Stimulated activated CD8-positive, alpha-beta memory T cell treated with anti-CD3 and anti-CD28 coated beads, Interleukin-15, amount 100 ng/mL, for 4 hours (primary cell): ENCODE results near the gene TCF25.

Experiments
- DNase-seq, 2 donors: peaks; one replicate each; pipeline ENCODE4 v3.0.0-alpha.2; 2020; ENCODE audit warnings: low read depth in 2 of 2

Gene TCF25

DNA sequence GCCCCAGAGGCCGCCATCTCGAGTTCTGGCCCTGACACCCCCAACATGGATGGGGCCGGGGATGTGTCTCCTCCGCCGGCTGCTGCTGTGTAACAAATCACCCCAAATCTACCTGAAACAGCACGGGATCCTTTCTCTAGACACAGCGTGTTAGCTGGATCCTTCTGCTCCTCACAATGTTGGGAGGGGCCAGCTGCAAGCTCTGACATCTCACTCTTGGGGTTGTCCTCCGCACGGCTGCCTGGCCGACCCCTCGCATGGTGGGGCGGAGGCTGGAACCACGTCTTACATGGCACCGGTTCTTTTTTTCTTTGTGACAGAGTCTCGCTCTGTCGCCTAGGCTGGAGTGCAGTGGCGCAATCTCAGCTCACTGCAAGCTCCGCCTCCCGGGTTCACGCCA is 63.6 kb downstream of the TCF25 start:
- no peak for DNase-seq

DNA sequence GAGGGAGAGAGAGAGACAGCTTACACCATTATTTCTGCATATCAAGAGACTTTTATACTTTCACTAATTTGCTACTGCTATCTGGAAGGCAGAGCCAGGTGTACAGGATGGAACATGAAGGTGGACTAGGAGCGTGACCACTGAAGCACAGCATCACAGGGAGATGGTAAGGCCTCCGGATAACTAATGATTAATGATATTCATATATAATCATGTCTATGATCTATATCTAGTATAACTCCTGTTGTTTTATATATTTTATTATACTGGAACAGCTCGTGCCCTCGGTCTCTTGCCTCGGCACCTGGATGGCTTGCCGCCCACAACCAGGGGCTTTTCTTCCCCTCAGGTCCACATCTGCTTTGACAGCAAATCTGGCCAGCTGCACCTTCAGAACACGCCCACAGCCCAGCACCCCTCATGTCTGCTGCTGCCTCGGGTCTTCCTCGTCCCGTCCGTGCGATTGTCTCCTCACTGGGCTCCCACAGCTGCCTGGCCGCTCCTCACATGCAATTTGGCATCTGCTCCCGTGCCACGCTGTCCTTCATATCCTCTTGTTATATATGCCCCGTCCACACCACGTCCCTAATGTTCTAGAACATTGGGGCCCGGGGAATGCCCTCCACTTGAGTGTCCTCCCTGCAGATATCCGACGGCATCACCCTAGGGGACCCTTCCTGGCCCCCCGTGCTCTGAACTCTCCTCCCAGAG is 64.9 kb downstream of the TCF25 start:
- no peak for DNase-seq

DNA sequence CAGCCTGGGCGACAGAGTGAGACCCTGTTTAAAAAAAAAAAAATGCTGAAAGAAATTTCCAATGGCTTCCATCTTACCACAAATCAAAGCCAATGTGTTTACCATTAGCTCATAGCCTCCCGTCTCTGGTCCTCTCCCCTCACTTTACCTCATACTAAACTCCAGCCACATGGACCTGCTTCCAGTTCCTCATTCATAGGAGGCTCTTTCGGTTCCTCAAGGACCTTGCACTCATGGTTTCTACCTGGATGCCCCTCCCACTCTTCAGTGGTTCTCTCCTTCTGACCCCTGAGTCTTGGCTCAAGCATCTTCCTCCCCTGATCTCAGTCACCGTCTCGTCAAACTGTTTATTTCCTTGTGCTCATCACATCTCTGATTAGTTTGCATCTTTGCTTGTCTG is 71.4 kb downstream of the TCF25 start:
- no peak for DNase-seq

DNA sequence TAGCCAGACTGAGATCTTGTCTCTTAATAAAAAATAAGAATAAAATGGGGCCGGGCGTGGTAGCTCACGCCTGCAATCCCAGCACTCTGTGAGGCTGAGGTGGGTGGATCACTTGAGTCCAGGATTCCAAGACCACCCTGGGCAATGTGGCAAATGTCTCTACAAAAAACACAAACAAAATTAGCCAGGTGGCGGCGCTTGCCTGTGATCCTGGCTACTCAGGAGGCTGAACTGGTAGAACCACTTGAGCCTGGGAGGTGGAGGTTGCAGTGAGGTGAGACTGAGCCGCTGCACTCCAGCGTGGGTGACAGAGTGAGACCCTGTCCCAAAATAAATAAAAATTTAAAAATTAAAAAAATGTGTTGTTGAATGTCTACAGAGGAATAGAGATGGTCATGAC is 72.3 kb downstream of the TCF25 start:
- no peak for DNase-seq

DNA sequence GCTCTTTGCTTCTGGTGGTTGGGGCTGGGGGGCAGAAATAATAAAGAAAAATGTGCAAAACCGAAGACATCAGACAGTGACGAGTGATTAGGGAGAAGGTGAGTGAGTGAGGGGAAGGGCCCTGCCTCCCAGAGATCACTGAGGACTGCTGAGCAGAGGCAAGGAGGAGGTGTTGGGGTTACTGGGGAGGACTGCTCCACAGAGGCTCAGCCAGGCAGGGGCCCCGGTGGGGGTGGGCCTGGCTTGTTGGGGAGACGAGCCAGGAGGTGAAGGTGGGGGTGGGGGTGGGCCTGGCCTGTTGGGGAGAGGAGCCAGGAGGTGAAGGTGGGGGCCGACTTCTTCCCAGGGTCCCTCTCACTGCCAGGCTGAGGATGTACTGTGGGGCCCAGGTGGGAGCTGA is 73.1 kb downstream of the TCF25 start:
- DNase-seq, result no peak

- no peak for DNase-seq
Measured at GRCh38 chr16:89949121-89949742, 75.8 kb downstream of the TCF25 start.

DNA sequence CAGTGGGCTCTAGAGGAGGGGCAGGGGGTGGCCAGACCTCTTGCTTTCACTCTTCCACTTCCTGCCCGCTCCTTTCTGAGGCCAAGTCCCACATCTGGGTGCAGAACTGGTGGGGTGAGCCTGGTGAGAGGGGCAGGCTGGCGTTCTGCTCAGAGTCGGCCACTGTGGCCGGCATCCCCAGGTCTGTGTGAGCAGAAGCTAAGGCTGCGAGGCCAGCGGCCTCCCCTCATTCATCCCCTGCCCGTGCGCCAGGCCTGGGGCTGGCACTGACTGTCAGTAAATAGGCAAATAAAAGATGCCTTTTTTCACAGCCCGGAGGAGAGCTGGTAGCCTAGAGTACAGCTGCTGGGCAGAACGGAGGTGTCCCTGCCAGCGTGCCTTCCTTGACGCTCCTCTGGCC is 76.4 kb downstream of the TCF25 start:
- no peak for DNase-seq

DNA sequence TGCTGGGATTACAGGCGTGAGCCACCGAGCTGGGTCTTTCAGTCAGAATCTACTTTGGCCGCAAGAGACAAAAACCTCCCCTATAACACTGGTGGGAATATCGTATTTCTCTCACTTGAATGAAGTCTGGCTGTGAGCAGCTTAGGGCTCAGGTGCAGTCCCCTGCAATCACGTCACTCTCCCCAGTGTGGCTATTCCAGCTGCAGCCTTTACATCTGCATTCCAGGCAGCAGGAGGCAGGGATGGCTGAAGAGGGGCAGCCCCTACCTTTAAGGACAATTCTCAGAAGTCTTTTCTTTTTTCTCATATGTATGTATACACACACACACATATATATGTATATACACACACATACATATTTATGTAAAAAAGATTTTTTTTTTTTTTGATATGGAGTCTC is 78.1 kb downstream of the TCF25 start:
- no peak for DNase-seq

DNA sequence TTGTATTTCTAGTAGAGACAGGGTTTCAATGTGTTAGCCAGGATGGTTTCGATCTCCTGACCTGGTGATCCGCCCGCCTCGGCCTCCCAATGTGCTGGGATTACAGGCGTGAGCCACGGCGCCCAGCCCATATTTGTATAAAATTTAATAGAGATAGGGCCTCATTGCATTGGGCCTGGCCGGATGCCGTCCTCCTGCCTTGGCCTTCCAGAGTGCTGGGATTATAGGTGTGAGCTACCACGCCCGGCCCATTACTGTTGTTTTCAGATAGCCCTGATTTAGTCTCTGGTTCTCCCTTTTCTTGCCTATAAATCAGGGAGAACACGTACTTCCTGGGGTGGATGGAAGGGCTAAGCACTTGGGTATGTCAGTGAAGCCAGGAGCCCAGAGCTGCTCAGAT is 78.7 kb downstream of the TCF25 start:
- no peak for DNase-seq

DNA sequence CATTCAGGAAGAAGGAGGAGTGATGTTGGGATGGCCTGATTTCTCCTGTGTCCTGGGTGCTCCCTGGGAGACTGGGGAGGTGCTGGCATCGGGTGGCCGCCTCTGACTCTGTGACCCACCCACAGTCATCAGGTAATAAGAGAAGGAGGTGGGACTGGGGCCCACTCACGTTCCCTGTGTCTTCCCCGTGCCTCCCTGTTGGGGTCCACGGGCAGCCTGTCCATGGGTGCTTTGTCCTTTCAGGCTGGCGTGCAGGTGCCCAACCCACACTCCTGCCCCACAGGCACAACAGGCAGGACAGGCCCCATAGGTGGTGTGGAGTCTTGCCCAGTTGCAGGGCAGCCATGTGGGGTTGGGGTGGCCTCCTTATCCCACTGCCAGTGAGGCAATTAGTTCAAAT is 79.2 kb downstream of the TCF25 start:
- DNase-seq, result no peak

- DNase-seq, result no peak
Measured at GRCh38 chr16:89953671-89954406, 80.4 kb downstream of the TCF25 start.

- no peak for DNase-seq
Measured at GRCh38 chr16:89954462-89954861, 81.1 kb downstream of the TCF25 start.

GRCh38 chr16:89955001-89955685 is 81.8 kb downstream of the TCF25 start:
- no peak for DNase-seq

DNA sequence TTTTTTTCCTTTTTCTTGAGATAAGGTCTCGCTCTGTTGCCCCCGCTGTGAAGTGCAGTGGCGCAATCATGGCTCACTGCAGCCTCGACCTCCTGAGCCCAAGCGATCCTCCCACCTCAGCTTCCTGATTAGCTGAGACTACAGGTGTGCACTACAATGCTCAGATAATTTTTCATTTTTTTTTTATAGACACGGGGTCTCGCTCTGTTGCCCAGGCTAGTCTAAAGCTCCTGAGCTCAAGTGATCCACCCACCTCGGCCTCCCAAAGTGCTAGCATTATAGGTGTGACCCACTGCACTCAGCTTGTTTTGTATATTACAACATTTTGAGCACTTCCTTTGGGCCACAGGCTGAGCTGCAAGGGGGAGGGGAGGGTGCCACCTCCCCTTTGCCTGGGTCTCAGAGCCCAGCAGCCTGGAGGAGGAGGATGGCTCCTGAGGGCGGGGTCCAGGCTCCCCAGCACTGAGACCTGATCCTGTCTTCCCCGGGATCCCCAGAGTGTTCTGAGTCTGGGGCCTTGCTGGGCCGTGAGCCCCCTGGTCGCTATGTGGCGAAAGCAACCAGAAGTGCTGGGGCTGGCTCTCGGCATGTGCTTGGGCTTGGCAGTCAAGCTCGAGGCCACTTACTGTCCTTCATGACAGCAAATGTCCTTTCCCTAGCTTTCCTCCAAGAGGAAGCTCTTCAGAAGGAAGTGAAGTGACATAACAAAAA is 83.3 kb downstream of the TCF25 start:
- no peak for DNase-seq

DNA sequence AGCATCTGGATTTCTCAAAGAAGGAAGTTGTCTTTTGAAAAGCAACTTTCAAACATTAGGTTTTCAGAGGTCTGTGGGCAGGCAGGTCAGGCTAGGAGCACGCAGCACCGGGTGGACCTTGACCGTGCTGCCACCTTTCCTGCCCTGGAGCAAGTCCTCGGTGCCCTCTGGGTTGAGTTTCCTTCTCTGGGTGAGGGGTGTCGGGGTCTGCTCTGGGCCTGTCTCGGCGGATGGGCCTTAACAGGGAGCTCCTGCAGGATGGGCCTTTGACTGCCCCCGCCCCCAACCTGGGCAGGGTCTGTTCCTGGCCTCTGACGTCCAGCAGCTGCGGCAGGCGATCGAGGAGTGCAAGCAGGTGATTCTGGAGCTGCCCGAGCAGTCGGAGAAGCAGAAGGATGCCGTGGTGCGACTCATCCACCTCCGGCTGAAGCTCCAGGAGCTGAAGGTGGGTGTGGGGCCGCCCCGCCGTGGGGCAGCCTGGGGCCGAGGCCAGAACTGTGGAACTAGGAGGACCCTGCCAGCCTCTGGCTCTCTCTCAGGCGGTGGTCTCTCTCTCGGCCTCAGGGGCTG is 83.9 kb downstream of the TCF25 start:
- DNase-seq, result no peak

DNA sequence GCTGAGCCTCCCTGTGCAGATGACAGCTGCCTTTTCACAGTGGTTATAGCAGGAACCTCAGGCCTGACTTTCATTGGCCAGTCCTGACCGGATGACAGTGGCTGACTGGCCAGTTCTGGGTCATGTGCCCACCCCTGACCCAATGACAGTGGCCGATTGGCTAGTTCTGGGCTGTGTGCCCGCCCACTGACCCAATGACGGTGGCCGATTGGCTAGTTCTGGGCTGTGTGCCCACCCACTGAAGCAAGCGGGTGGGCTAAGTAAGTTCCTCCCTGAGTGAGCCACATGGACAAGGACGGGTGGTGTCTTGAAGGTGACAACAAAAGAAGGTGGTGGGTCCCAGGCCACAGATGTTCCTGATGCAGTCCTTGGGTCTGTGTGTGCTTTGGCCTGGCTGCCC is 84.7 kb downstream of the TCF25 start:
- no peak for DNase-seq

DNA sequence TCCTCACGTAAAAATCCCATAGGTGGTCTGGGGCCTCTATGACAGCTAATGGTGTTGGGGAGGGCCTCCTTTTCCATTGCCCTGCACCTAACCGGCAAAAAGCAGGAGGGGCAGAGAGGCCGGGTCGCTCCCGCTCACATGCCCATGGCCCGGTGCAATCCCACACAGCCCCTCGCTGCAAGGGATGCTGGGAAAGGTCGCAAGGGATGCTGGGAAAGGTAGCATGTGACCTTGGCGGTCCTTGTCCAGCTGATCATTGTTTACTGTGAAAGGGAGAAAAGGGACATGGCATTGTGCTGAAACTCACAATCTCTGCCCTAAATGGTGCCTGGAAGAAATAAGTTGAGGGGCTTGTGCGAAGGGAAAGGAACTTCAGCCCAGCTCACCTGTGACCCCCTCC is 85.2 kb downstream of the TCF25 start:
- DNase-seq, result no peak

DNA sequence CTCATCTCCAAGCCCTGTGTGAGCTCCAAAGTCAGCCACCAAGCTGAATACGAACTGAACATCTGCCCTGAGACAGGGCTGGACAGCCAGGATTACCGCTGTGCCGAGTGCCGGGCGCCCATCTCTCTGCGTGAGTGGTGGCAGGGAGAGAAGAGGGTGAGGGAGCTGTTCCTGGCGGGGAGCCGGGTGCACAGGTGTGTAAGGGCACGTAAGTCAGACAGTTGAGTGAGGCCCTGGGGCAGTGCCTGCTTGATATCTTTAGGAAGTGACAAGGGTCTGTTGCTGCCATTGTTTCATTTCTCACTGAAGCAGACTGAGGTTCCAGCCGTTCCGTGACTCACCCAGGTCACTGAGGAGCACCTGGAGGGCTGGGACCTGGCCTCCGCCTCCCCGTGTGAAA is 87.6 kb downstream of the TCF25 start:
- no peak for DNase-seq
